SK-N-SH treated with all-trans-retinoic acid at 6 μM for 48 hours (cell line): ENCODE data around the gene MUC3A.
"Not testable (repeated sequence)": the region's sequence is repeated elsewhere in the genome, so short reads cannot be mapped to it uniquely, and the experiment has no call there.

Experiments used
- ATAC-seq: fragments of 200-7000 bp; cut with Tn5 transposase; 3 replicates; pipeline ENCODE4 v1.9.1; 2020; ENCODE audit warnings: mild to moderate bottlenecking, moderate library complexity
- ARNTL ChIP-seq: fragments of 450-650 bp; formaldehyde crosslinking; IDR thresholded peaks from 2 replicates; pipeline ENCODE4 v1.5.0; 2020; ENCODE audit warnings: low read depth, mild to moderate bottlenecking, moderate library complexity, borderline replicate concordance
- BACH2 ChIP-seq: fragments of 250-450 bp; sonication (Bioruptor Pico); IDR thresholded peaks from 2 replicates; pipeline ENCODE4 v1.9.0; 2021; ENCODE audit warnings: mild to moderate bottlenecking, borderline replicate concordance
- CREB5 ChIP-seq: fragments of 250-450 bp; sonication (Bioruptor Pico); IDR thresholded peaks from 2 replicates; pipeline ENCODE4 v1.5.1; 2020; ENCODE audit warnings: low read depth, mild to moderate bottlenecking, moderate library complexity
- CSDC2 ChIP-seq: fragments of 250-450 bp; sonication (Bioruptor Pico); IDR thresholded peaks from 2 replicates; pipeline ENCODE4 v1.5.0; 2020; ENCODE audit warnings: mild to moderate bottlenecking, moderate library complexity
- ESRRG ChIP-seq: fragments of 250-450 bp; sonication (Bioruptor Pico); IDR thresholded peaks from 2 replicates; pipeline ENCODE4 v1.6.1; 2021; ENCODE audit warnings: mild to moderate bottlenecking
- GLIS3 ChIP-seq: fragments of 250-450 bp; sonication (Bioruptor Pico); IDR thresholded peaks from 2 replicates; pipeline ENCODE4 v1.5.0; 2020; ENCODE audit warnings: mild to moderate bottlenecking, moderate library complexity
- ISL1 ChIP-seq: fragments of 250-450 bp; sonication (Bioruptor Pico); IDR thresholded peaks from 2 replicates; pipeline ENCODE4 v2.1.2; 2022; ENCODE audit warnings: mild to moderate bottlenecking, moderate library complexity
- OSR1 ChIP-seq: fragments of 250-450 bp; sonication (Bioruptor Pico); IDR thresholded peaks from 2 replicates; pipeline ENCODE4 v1.8.0; 2022; ENCODE audit warnings: moderate library complexity, mild to moderate bottlenecking, inconsistent platforms
- POU6F1 ChIP-seq: fragments of 250-450 bp; sonication (Bioruptor Pico); IDR thresholded peaks from 2 replicates; pipeline ENCODE4 v1.8.0; 2021; ENCODE audit warnings: low read depth, mild to moderate bottlenecking, moderate library complexity, borderline replicate concordance
- PPARA ChIP-seq: fragments of 250-450 bp; sonication (Bioruptor Pico); IDR thresholded peaks from 2 replicates; pipeline ENCODE4 v1.5.0; 2020; ENCODE audit warnings: mild to moderate bottlenecking, borderline replicate concordance
- RARB ChIP-seq: fragments of 250-450 bp; sonication (Bioruptor Pico); IDR thresholded peaks from 2 replicates; pipeline ENCODE4 v1.8.0; 2021; ENCODE audit warnings: mild to moderate bottlenecking, moderate library complexity
- SNAI2 ChIP-seq: fragments of 250-450 bp; sonication (Bioruptor Pico); IDR thresholded peaks from 2 replicates; pipeline ENCODE4 v1.5.0; 2020; ENCODE audit warnings: mild to moderate bottlenecking, moderate library complexity
- TCF4 ChIP-seq: fragments of 250-450 bp; sonication (Bioruptor Pico); IDR thresholded peaks from 2 replicates; pipeline ENCODE4 v1.8.0; 2021; ENCODE audit warnings: mild to moderate bottlenecking, moderate library complexity, borderline replicate concordance
- TOX ChIP-seq: fragments of 250-450 bp; sonication (Bioruptor Pico); IDR thresholded peaks from 2 replicates; pipeline ENCODE4 v1.8.0; 2021; ENCODE audit warnings: mild to moderate bottlenecking, moderate library complexity, borderline replicate concordance
- ZC3H10 ChIP-seq: fragments of 250-450 bp; sonication (Bioruptor Pico); IDR thresholded peaks from 2 replicates; pipeline ENCODE4 v1.5.1; 2021; ENCODE audit warnings: mild to moderate bottlenecking, moderate library complexity
- ZFP3 ChIP-seq: fragments of 250-450 bp; sonication (Bioruptor Pico); IDR thresholded peaks from 2 replicates; pipeline ENCODE4 v1.5.0; 2020; ENCODE audit warnings: mild to moderate bottlenecking, moderate library complexity
- ZFP30 ChIP-seq: fragments of 450-650 bp; formaldehyde crosslinking; IDR thresholded peaks from 2 replicates; pipeline ENCODE4 v1.5.0; 2022; ENCODE audit warnings: mild to moderate bottlenecking, moderate library complexity
- ZNF565 ChIP-seq: fragments of 450-650 bp; formaldehyde crosslinking; conservative IDR thresholded peaks from 2 replicates; pipeline ENCODE4 v1.5.0; 2020; ENCODE audit warnings: low read depth, mild to moderate bottlenecking, moderate library complexity
- ZNF70 ChIP-seq: fragments of 450-650 bp; formaldehyde crosslinking; IDR thresholded peaks from 2 replicates; pipeline ENCODE4 v1.5.0; 2020; ENCODE audit warnings: mild to moderate bottlenecking, moderate library complexity
- ZNF8 ChIP-seq: fragments of 450-650 bp; formaldehyde crosslinking; IDR thresholded peaks from 2 replicates; pipeline ENCODE4 v1.5.0; 2020; ENCODE audit warnings: mild to moderate bottlenecking, moderate library complexity
- TF ChIP-seq, protein P1 (sequence below): fragments of 250-450 bp; sonication (Bioruptor Pico); IDR thresholded peaks from 2 replicates; pipeline ENCODE4 v1.5.1; 2021; ENCODE audit warnings: mild to moderate bottlenecking, moderate library complexity
- TF ChIP-seq, protein P2 (sequence below): fragments of 250-450 bp; sonication (Bioruptor Pico); IDR thresholded peaks from 2 replicates; pipeline ENCODE4 v1.5.0; 2020; ENCODE audit warnings: mild to moderate bottlenecking, moderate library complexity

The MUC3A gene

DNA sequence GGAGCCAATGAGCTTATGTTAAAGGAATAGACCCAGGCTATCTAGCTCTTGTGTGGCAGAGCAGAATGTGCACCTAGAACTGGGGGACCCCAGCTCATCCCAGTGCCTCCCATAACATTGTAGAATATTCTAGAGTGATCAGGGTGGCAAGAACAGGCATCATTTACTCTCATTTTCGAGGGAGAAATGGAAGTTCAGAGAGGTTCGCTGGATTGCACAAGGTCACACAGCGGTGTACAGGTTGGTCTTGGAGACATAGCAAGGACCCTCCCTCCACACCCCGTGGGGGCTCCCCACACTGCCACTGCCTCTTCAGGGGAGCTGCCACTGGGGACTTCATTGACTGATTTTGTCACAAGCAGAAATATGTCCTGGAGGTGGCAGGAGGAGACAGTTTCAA is 29.0 kb downstream of the MUC3A start:
- ATAC-seq, result no peak
- TF ChIP-seq RARB (CRISPR knock-in tag), result no peak
- TF ChIP-seq ZNF70 (CRISPR knock-in tag), result no peak
- TF ChIP-seq CREB5 (CRISPR knock-in tag), result no peak
- TF ChIP-seq BACH2 (CRISPR knock-in tag), result no peak

GRCh38 chr7:100983451-100984187 is 34.3 kb downstream of the MUC3A start:
- peak; percentile 58 for ATAC-seq
- TF ChIP-seq PPARA (CRISPR knock-in tag) (no peak), ZC3H10 (no peak), TCF4 (CRISPR knock-in tag) (no peak), ZNF565 (CRISPR knock-in tag) (no peak)
- TF ChIP-seq, protein P1, sequence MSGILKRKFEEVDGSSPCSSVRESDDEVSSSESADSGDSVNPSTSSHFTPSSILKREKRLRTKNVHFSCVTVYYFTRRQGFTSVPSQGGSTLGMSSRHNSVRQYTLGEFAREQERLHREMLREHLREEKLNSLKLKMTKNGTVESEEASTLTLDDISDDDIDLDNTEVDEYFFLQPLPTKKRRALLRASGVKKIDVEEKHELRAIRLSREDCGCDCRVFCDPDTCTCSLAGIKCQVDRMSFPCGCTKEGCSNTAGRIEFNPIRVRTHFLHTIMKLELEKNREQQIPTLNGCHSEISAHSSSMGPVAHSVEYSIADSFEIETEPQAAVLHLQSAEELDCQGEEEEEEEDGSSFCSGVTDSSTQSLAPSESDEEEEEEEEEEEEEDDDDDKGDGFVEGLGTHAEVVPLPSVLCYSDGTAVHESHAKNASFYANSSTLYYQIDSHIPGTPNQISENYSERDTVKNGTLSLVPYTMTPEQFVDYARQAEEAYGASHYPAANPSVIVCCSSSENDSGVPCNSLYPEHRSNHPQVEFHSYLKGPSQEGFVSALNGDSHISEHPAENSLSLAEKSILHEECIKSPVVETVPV (CRISPR knock-in tag), result no peak

GRCh38 chr7:100984241-100984918 is 35.0 kb downstream of the MUC3A start:
- not testable (repeated sequence) for ATAC-seq

DNA sequence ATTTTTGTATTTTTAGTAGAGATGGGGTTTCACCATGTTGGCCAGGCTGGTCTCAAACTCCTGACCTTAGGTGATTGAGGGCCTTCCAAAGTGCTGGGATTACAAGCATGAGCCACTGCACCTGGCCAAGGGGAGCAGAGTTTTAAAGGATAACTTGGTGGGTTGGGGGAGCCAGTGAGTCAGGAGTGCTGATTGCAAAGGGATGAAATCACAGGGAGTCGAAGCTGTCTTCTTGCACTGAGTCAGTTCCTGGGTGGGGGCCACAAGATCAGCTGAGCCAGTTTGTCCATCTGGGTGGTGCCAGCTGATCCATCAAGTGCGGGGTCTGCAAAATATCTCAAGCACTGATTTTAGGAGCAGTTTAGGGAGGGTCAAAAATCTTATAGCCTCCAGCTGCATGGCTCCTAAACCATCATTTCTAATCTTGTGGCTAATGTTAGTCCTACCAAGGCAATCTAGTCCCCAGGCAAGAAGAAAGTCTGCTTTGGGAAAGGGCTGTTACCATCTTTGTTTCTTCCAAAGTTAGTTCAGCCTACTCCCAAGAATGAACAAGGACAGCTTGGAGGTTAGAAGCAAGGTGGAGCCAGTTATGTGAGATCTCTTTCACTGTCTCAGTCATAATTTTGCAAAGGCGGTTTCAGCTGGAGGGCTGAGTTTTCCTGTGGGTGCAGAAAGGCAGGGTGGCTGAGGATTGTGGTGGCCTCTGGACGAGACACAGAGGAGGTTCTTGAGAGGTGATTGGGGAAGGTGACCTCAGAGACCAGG is 35.9 kb downstream of the MUC3A start:
- not testable (repeated sequence) for ATAC-seq

GRCh38 chr7:100991631-100992030 is 42.3 kb downstream of the MUC3A start:
- ATAC-seq, result no peak
- TF ChIP-seq, protein P1 (CRISPR knock-in tag), result no peak
- no peak for TF ChIP-seq CSDC2 (CRISPR knock-in tag)
- no peak for TF ChIP-seq ZNF70 (CRISPR knock-in tag)
- no peak for TF ChIP-seq TCF4 (CRISPR knock-in tag)
- no peak for TF ChIP-seq PPARA (CRISPR knock-in tag)
- TF ChIP-seq ZNF8 (CRISPR knock-in tag), result no peak
- TF ChIP-seq POU6F1 (CRISPR knock-in tag), result no peak
- no peak for TF ChIP-seq ISL1 (CRISPR knock-in tag)
- TF ChIP-seq ZC3H10, result no peak
- no peak for TF ChIP-seq GLIS3
- TF ChIP-seq ZFP3 (CRISPR knock-in tag), result no peak
- TF ChIP-seq, protein P2, sequence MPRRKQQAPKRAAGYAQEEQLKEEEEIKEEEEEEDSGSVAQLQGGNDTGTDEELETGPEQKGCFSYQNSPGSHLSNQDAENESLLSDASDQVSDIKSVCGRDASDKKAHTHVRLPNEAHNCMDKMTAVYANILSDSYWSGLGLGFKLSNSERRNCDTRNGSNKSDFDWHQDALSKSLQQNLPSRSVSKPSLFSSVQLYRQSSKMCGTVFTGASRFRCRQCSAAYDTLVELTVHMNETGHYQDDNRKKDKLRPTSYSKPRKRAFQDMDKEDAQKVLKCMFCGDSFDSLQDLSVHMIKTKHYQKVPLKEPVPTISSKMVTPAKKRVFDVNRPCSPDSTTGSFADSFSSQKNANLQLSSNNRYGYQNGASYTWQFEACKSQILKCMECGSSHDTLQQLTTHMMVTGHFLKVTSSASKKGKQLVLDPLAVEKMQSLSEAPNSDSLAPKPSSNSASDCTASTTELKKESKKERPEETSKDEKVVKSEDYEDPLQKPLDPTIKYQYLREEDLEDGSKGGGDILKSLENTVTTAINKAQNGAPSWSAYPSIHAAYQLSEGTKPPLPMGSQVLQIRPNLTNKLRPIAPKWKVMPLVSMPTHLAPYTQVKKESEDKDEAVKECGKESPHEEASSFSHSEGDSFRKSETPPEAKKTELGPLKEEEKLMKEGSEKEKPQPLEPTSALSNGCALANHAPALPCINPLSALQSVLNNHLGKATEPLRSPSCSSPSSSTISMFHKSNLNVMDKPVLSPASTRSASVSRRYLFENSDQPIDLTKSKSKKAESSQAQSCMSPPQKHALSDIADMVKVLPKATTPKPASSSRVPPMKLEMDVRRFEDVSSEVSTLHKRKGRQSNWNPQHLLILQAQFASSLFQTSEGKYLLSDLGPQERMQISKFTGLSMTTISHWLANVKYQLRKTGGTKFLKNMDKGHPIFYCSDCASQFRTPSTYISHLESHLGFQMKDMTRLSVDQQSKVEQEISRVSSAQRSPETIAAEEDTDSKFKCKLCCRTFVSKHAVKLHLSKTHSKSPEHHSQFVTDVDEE (CRISPR knock-in tag), result no peak
- no peak for TF ChIP-seq BACH2 (CRISPR knock-in tag)
- TF ChIP-seq SNAI2 (CRISPR knock-in tag), result no peak
- no peak for TF ChIP-seq ARNTL
- TF ChIP-seq ZFP30 (CRISPR knock-in tag), result no peak
- TF ChIP-seq OSR1 (CRISPR knock-in tag), result no peak
- TF ChIP-seq ESRRG (CRISPR knock-in tag), result no peak
- no peak for TF ChIP-seq TOX
